H1 (cell line): ENCODE data around the gene AP1S3. TPM values are rescaled to one million over a fixed set of nuclear protein-coding genes. Genes with fewer than 3 reads are reported as not detected.

Source experiments
- CTCF ChIA-PET: fragments of 300-600 bp; sonication (Branson Sonifier 250); formaldehyde crosslinking; loops from one replicate; lab custom pipeline; 2021; ENCODE audit not compliant: partially characterized antibody; lab: Charles Lee
- POLR2A ChIA-PET: fragments of 300-600 bp; sonication (Branson Sonifier 250); formaldehyde crosslinking; loops from one replicate; lab custom pipeline; 2021; ENCODE audit warnings: inconsistent platforms; ENCODE audit not compliant: partially characterized antibody; lab: Charles Lee
- DNase-seq, 2 experiments: peaks; one replicate each; pipeline versions ENCODE4 v3.0.0 to v3.0.0-alpha.2; 2010 to 2022; ENCODE audit warnings: low spot score in 2 of 2, low read depth in 1 of 2, mixed read lengths in 1 of 2
- FAIRE-seq: peaks from 2 replicates; lab custom pipeline; 2011; peaks lifted over from hg19 to GRCh38; lab: Jason Lieb, UNC
- H2AFZ ChIP-seq: 2 replicates; pipeline ENCODE4 v1.8.1; 2012; ENCODE audit warnings: low read length, inconsistent platforms
- H2AK5ac ChIP-seq: 2 replicates; pipeline ENCODE4 v1.6.1; 2013; ENCODE audit warnings: low read depth, low read length
- H2BK120ac ChIP-seq: replicated peaks from 2 replicates; pipeline ENCODE3; 2013; ENCODE audit warnings: low read depth, low read length, inconsistent platforms
- H2BK12ac ChIP-seq: 2 replicates; pipeline ENCODE4 v1.6.1; 2013; ENCODE audit warnings: low read depth, low read length
- H2BK15ac ChIP-seq: 2 replicates; pipeline ENCODE4 v1.6.1; 2013; ENCODE audit warnings: low read length
- H2BK20ac ChIP-seq: 2 replicates; pipeline ENCODE4 v1.6.1; 2013; ENCODE audit warnings: low read length
- H2BK5ac ChIP-seq: 2 replicates; pipeline ENCODE4 v1.6.1; 2013; ENCODE audit warnings: low read depth, low read length
- H3K14ac ChIP-seq: 2 replicates; pipeline ENCODE4 v1.6.1; 2013; ENCODE audit warnings: inconsistent platforms; ENCODE audit not compliant: insufficient read length
- H3K18ac ChIP-seq: 2 replicates; pipeline ENCODE4 v1.6.1; 2013; ENCODE audit warnings: low read length; ENCODE audit errors: extremely low read depth
- H3K23ac ChIP-seq: 2 replicates; pipeline ENCODE4 v1.6.1; 2013; ENCODE audit warnings: inconsistent platforms; ENCODE audit not compliant: insufficient read length
- H3K23me2 ChIP-seq: 2 replicates; pipeline ENCODE4 v1.6.1; 2013; ENCODE audit warnings: low read depth, low read length
- H3K27ac ChIP-seq: 2 replicates; pipeline ENCODE4 v1.6.1; 2011; ENCODE audit warnings: low read depth, low read length, inconsistent platforms
- H3K27me3 ChIP-seq, 4 experiments: replicated peaks in 1 of 4; 1 replicate in 1 of 4; 2 replicates in 3 of 4; pipeline versions ENCODE4 v1.6.1 to v1.8.1; 2011 to 2013; ENCODE audit warnings: low read length in 3 of 4, mild to moderate bottlenecking in 3 of 4, inconsistent platforms in 2 of 4, mixed read lengths in 2 of 4, moderate library complexity in 1 of 4; ENCODE audit not compliant: control insufficient read depth in 3 of 4, insufficient read depth in 3 of 4; ENCODE audit errors: extremely low read depth in 1 of 4
- H3K36me3 ChIP-seq, 4 experiments: 2 replicates each; pipeline versions ENCODE4 v1.6.1 to v1.8.1; 2011 to 2013; ENCODE audit warnings: mild to moderate bottlenecking in 4 of 4, low read length in 3 of 4, moderate library complexity in 2 of 4, control low read depth in 1 of 4, inconsistent platforms in 1 of 4; ENCODE audit not compliant: insufficient read depth in 4 of 4, control insufficient read depth in 2 of 4
- H3K4ac ChIP-seq: replicated peaks from 2 replicates; pipeline ENCODE3; 2013; ENCODE audit warnings: low read length, low read depth, mixed read lengths, inconsistent platforms; ENCODE audit not compliant: insufficient read length
- H3K4me1 ChIP-seq, 4 experiments: replicated peaks in 1 of 4; 1 replicate in 1 of 4; 2 replicates in 3 of 4; pipeline versions ENCODE4 v1.6.1 to v1.8.1; 2011 to 2013; ENCODE audit warnings: low read length in 3 of 4, inconsistent platforms in 2 of 4, mixed read lengths in 1 of 4; ENCODE audit not compliant: insufficient read depth in 4 of 4, control insufficient read depth in 3 of 4
- H3K4me2 ChIP-seq, 2 experiments: 2 replicates each; pipeline versions ENCODE4 v1.6.1 to v1.8.1; 2011 to 2013; ENCODE audit warnings: low read depth in 2 of 2, low read length in 2 of 2, control low read depth in 1 of 2, inconsistent platforms in 1 of 2, mild to moderate bottlenecking in 1 of 2; ENCODE audit not compliant: insufficient read depth in 1 of 2
- H3K4me3 ChIP-seq, 4 experiments: fragments of 200-600, 300-600 bp in 1 of 4; sonication (generic), shearing (Covaris generic), sonication (Bioruptor Twin) in 1 of 4; 2 replicates each; pipeline versions ENCODE4 v1.5.1 to v1.8.1; 2011 to 2016; ENCODE audit warnings: low read length in 4 of 4, low read depth in 3 of 4, control low read depth in 2 of 4, inconsistent platforms in 2 of 4, mild to moderate bottlenecking in 2 of 4, mixed read lengths in 1 of 4, moderate library complexity in 1 of 4; ENCODE audit not compliant: insufficient read depth in 2 of 4; ENCODE audit errors: extremely low read depth in 1 of 4
- H3K56ac ChIP-seq: replicated peaks from 2 replicates; pipeline ENCODE3; 2013; ENCODE audit warnings: low read depth, mild to moderate bottlenecking, mixed read lengths, low read length, inconsistent platforms; ENCODE audit not compliant: insufficient read length
- H3K79me1 ChIP-seq: 2 replicates; pipeline ENCODE4 v1.6.1; 2013; ENCODE audit warnings: low read depth, low read length, control low read depth
- H3K79me2 ChIP-seq, 2 experiments: 2 replicates each; pipeline versions ENCODE4 v1.6.1 to v1.8.1; 2012 to 2013; ENCODE audit warnings: low read length in 2 of 2, mild to moderate bottlenecking in 2 of 2, inconsistent platforms in 1 of 2; ENCODE audit not compliant: insufficient read depth in 2 of 2, control insufficient read depth in 1 of 2
- H3K9ac ChIP-seq, 4 experiments: replicated peaks in 1 of 4; 1 replicate in 1 of 4; 2 replicates in 3 of 4; pipeline versions ENCODE4 v1.6.1 to v1.8.1; 2011 to 2013; ENCODE audit warnings: low read depth in 3 of 4, low read length in 3 of 4, control low read depth in 2 of 4, mild to moderate bottlenecking in 2 of 4, moderate library complexity in 2 of 4, inconsistent platforms in 1 of 4; ENCODE audit errors: extremely low read depth in 1 of 4
- H3K9me3 ChIP-seq, 2 experiments: 2 replicates each; pipeline versions ENCODE4 v1.6.1 to v1.8.1; 2012 to 2013; ENCODE audit warnings: mild to moderate bottlenecking in 2 of 2, moderate library complexity in 2 of 2, control low read depth in 1 of 2, inconsistent platforms in 1 of 2, low read depth in 1 of 2, low read length in 1 of 2, mixed read lengths in 1 of 2; ENCODE audit not compliant: insufficient read depth in 2 of 2
- H4K20me1 ChIP-seq, 2 experiments: replicated peaks in 1 of 2; 2 replicates each; pipeline versions ENCODE3 to v1.8.1; 2011 to 2013; ENCODE audit warnings: inconsistent platforms in 2 of 2, low read length in 2 of 2, mild to moderate bottlenecking in 1 of 2; ENCODE audit not compliant: insufficient read depth in 2 of 2, control insufficient read depth in 1 of 2
- H4K5ac ChIP-seq: 2 replicates; pipeline ENCODE4 v1.6.1; 2013; ENCODE audit warnings: low read length, low read depth, mixed read lengths, inconsistent platforms; ENCODE audit not compliant: insufficient read length
- H4K8ac ChIP-seq: 2 replicates; pipeline ENCODE4 v1.8.0; 2013; ENCODE audit warnings: mild to moderate bottlenecking, moderate library complexity, low read length, inconsistent platforms; ENCODE audit not compliant: insufficient read depth; ENCODE audit errors: extremely low read depth
- H4K91ac ChIP-seq: replicated peaks from 2 replicates; pipeline ENCODE3; 2013; ENCODE audit warnings: low read length, mixed read lengths, inconsistent platforms; ENCODE audit not compliant: insufficient read length
- ASH2L ChIP-seq: fragments of 200-600, 300-600 bp; sonication (generic); IDR thresholded peaks from one replicate; pipeline ENCODE4 v1.7.1; 2017; ENCODE audit warnings: low read length
- ATF2 ChIP-seq: IDR thresholded peaks from 2 replicates; pipeline ENCODE4 v1.6.1; 2012; ENCODE audit warnings: low read length, inconsistent platforms
- E2F6 ChIP-seq: IDR thresholded peaks from 2 replicates; pipeline ENCODE4 v1.6.1; 2012; ENCODE audit warnings: inconsistent platforms
- EP300 ChIP-seq, 2 experiments: IDR thresholded peaks; 1 replicate in 1 of 2; 2 replicates in 1 of 2; pipeline ENCODE4 v1.6.1; 2011 to 2012; ENCODE audit warnings: low read depth in 2 of 2, low read length in 2 of 2, mild to moderate bottlenecking in 2 of 2, borderline replicate concordance in 1 of 2, inconsistent platforms in 1 of 2, moderate library complexity in 1 of 2
- GABPA ChIP-seq: IDR thresholded peaks from 2 replicates; pipeline ENCODE4 v1.6.1; 2011; ENCODE audit warnings: mild to moderate bottlenecking, low read length, moderate library complexity, borderline replicate concordance; ENCODE audit not compliant: insufficient read depth
- GTF2F1 ChIP-seq: IDR thresholded peaks from 2 replicates; pipeline ENCODE4 v1.6.1; 2012; ENCODE audit warnings: low read depth, low read length, improper control_type of control experiment, borderline replicate concordance
- HDAC2 ChIP-seq, 2 experiments: fragments of 300-600 bp in 1 of 2; sonication (generic) in 1 of 2; IDR thresholded peaks; 2 replicates each; pipeline ENCODE4 v1.6.1; 2011 to 2012; ENCODE audit warnings: low read depth in 2 of 2, low read length in 2 of 2, mild to moderate bottlenecking in 2 of 2, moderate library complexity in 2 of 2, borderline replicate concordance in 1 of 2, inconsistent platforms in 1 of 2
- JUN ChIP-seq: IDR thresholded peaks from 2 replicates; pipeline ENCODE4 v1.6.1; 2011; ENCODE audit warnings: low read depth, mild to moderate bottlenecking, improper control_type of control experiment, low read length
- RBBP5 ChIP-seq: IDR thresholded peaks from 2 replicates; pipeline ENCODE4 v1.7.1; 2012; ENCODE audit warnings: low read depth, mild to moderate bottlenecking, inconsistent platforms, low read length, moderate library complexity, borderline replicate concordance
- SAP30 ChIP-seq: fragments of 300-600 bp; sonication (generic); IDR thresholded peaks from 2 replicates; pipeline ENCODE4 v1.7.1; 2012; ENCODE audit warnings: low read length, moderate library complexity, mild to moderate bottlenecking, inconsistent platforms; ENCODE audit not compliant: insufficient read depth, insufficient replicate concordance
- SIX5 ChIP-seq: IDR thresholded peaks from 2 replicates; pipeline ENCODE4 v1.6.1; 2011; ENCODE audit warnings: mild to moderate bottlenecking, low read depth, low read length
- WGBS, 2 experiments: shearing (Covaris generic) in 1 of 2; methylation state at CpG; one replicate each; pipeline versions ENCODE4 v1.1.6 to v1.1.7; 2013 to 2015; ENCODE audit warnings: low lambda C conversion rate in 2 of 2, mixed read lengths in 2 of 2, inconsistent platforms in 1 of 2, low coverage in 1 of 2, missing lambda C conversion rate in 1 of 2; ENCODE audit not compliant: insufficient replicate concordance in 2 of 2, insufficient coverage in 1 of 2, insufficient read length in 1 of 2; ENCODE audit errors: extremely low coverage in 1 of 2, missing lambda C conversion rate in 1 of 2; 5-methylcytosine and 5-hydroxymethylcytosine counted together
- polyA plus RNA-seq, 7 experiments: library from polyadenylated mRNA; depleted of rRNA in 3 of 7; stranded (reverse) in 5 of 7; unstranded in 2 of 7; fragments of >200 nt in 5 of 7; fragments of 200-250 nt in 2 of 7; gene quantifications; 1 replicate in 5 of 7; 2 replicates in 1 of 7; 4 replicates in 1 of 7; pipeline versions ENCODE4 v1.2.1 to v1.2.3, GENCODE V29; 2011 to 2013; ENCODE audit warnings: missing spikeins in 2 of 7, mixed read lengths in 2 of 7
- total RNA-seq: library from RNA; stranded (reverse); fragmentation: NEBNext Ultra II Directional; extraction: Animal tissue kit (Norgen Biotek cat#: 25700); gene quantifications from 2 replicates; pipeline ENCODE4 v1.2.1, GENCODE V29; 2021

The AP1S3 gene
- total and polyA plus RNA-seq, 2 of the 8 experiments (the other 6 are each of a cell fraction or from before 2014, with no cell fraction given): 3.9 to 20.2 TPM

- Histone ChIP-seq H3K9ac (no peak overlapping the region), H2BK120ac (no peak overlapping the region), H4K5ac (no peak overlapping the region), H3K18ac (no peak overlapping the region), H2AFZ (no peak overlapping the region), H4K20me1 (no peaks in the 10 kb centered on the region), H2BK20ac (no peak overlapping the region), H3K23me2 (no peaks in the 10 kb centered on the region), H3K4ac (no peak overlapping the region), H3K27me3 (no peaks in the 10 kb centered on the region), H3K4me1 (no peaks in the 10 kb centered on the region), H3K14ac (no peak overlapping the region), H4K8ac (no peak overlapping the region), H3K79me1 (no peaks in the 10 kb centered on the region), H2BK15ac (no peak overlapping the region), H4K91ac (no peak overlapping the region), H3K23ac (no peak overlapping the region), H2BK5ac (no peak overlapping the region), H3K36me3 (no peaks in the 10 kb centered on the region; a peak in 1 of 8 replicates), H3K27ac (no peak overlapping the region), H3K9me3 (no peaks in the 10 kb centered on the region), H2AK5ac (no peak overlapping the region), H3K56ac (no peak overlapping the region), H3K4me3 (no peak overlapping the region), H3K79me2 (peaks cover 0 to 10% of the 10 kb centered on the region in 2 experiments; a peak in 2 of 4 replicates), H3K4me2 (no peak overlapping the region), H2BK12ac (no peak overlapping the region)
- DNase-seq (no peak), FAIRE-seq (no peak)
- ChIA-PET POLR2A (no interaction called here), CTCF (no interaction called here)
- 89% methylated on average over 8 of the region's 8 CpGs; no CpG with 5 or more reads in 1 of the 2 experiments for WGBS, 2 experiments
- TF ChIP-seq ASH2L (no peak), SIX5 (no peak), ATF2 (no peak), GTF2F1 (no peak), GABPA (no peak), JUN (no peak), HDAC2 (IDR thresholded peaks at IDR 0.05; ENCODE audit: borderline replicate concordance in 1 of 2, low read depth in 2 of 2, low read length in 2 of 2) (no peak), SAP30 (no peak), EP300 (IDR thresholded peaks at IDR 0.05; ENCODE audit: borderline replicate concordance in 1 of 2, low read depth in 2 of 2, low read length in 2 of 2) (no peak), RBBP5 (no peak), E2F6 (no peak)
These were observed 32.4 kb downstream of the AP1S3 start for GRCh38 chr2:223805008-223805407.
